Erythroblast (primary cell): ENCODE measurements around the gene OTOGL.

ENCODE experiments used
- GATA1 ChIP-seq: IDR thresholded peaks from 2 replicates; pipeline ENCODE4 v1.6.1; 2011; ENCODE audit warnings: low read depth, mild to moderate bottlenecking, control low read depth, low read length, moderate library complexity
- POLR2A ChIP-seq: IDR thresholded peaks from 2 replicates; pipeline ENCODE4 v1.6.1; 2011; ENCODE audit warnings: mild to moderate bottlenecking, low read length

GRCh38 chr12:80299976-80300375 is 200.6 kb downstream of the OTOGL start:
- no peak for TF ChIP-seq POLR2A
- TF ChIP-seq GATA1, result no peak
